B cell (primary cell): ENCODE measurements around the gene RRP12. TPM values are rescaled to one million over a fixed set of nuclear protein-coding genes. Genes with fewer than 3 reads are reported as not detected.

ENCODE experiments used
- ATAC-seq: fragments of 200-7000 bp; cut with Tn5 transposase; one replicate; pipeline ENCODE4 v1.10.0; 2021; ENCODE audit warnings: low read depth, mild to moderate bottlenecking, moderate number of reproducible peaks, moderate library complexity
- CTCF ChIA-PET: fragments of 350-600 bp; sonication (Branson Sonifier 250); formaldehyde crosslinking; loops from one replicate; lab custom pipeline; 2021; ENCODE audit warnings: antibody characterized with exemption, inconsistent platforms; lab: Charles Lee
- POLR2A ChIA-PET: fragments of 350-600 bp; sonication (Branson Sonifier 250); formaldehyde crosslinking; loops from one replicate; lab custom pipeline; 2021; ENCODE audit warnings: antibody characterized with exemption; lab: Charles Lee
- DNase-seq: peaks from one replicate; pipeline ENCODE4 v3.0.0; 2013
- H2AFZ ChIP-seq: 2 replicates; pipeline ENCODE4 v1.6.1; 2012; ENCODE audit warnings: mild to moderate bottlenecking, low read depth, low read length; ENCODE audit not compliant: insufficient read depth, poor library complexity, severe bottlenecking
- H3K27ac ChIP-seq, 2 donors: 1 replicate in 1 of 2; 2 replicates in 1 of 2; pipeline ENCODE4 v1.5.1; 2012 to 2013; ENCODE audit warnings: low read length in 2 of 2, mild to moderate bottlenecking in 2 of 2, moderate library complexity in 1 of 2
- H3K27me3 ChIP-seq, 4 experiments: fragments of 200-600 bp in 1 of 4; sonication (generic) in 1 of 4; replicated peaks in 1 of 4; 1 replicate in 2 of 4; 2 replicates in 2 of 4; pipeline versions ENCODE4 v1.6.1 to v1.7.0; 2013 to 2016; ENCODE audit warnings: low read length in 3 of 4, mild to moderate bottlenecking in 2 of 4, mixed read lengths in 1 of 4, moderate library complexity in 1 of 4; ENCODE audit not compliant: insufficient read depth in 4 of 4, control insufficient read depth in 3 of 4; ENCODE audit errors: control extremely low read depth in 1 of 4
- H3K36me3 ChIP-seq, 2 experiments: replicated peaks in 1 of 2; 1 replicate in 1 of 2; 2 replicates in 1 of 2; pipeline versions ENCODE4 v1.6.1 to v1.7.1; 2013; ENCODE audit warnings: low read length in 1 of 2; ENCODE audit not compliant: insufficient read depth in 2 of 2, control insufficient read depth in 1 of 2; ENCODE audit errors: control extremely low read depth in 1 of 2, extremely low read depth in 1 of 2
- H3K4me1 ChIP-seq, 2 donors: fragments of 200-600 bp in 1 of 2; sonication (generic) in 1 of 2; 1 replicate in 1 of 2; 2 replicates in 1 of 2; pipeline versions ENCODE4 v1.5.1 to v1.6.1; 2013 to 2017; ENCODE audit warnings: low read length in 2 of 2; ENCODE audit not compliant: control insufficient read depth in 2 of 2, insufficient read depth in 2 of 2
- H3K4me2 ChIP-seq: replicated peaks from 2 replicates; pipeline ENCODE3; 2012; ENCODE audit warnings: mild to moderate bottlenecking, low read depth, low read length; ENCODE audit not compliant: poor library complexity, severe bottlenecking
- H3K4me3 ChIP-seq, 5 experiments: fragments of 200-600 bp in 1 of 5; sonication (generic) in 1 of 5; 1 replicate in 3 of 5; 2 replicates in 2 of 5; pipeline versions ENCODE4 v1.5.1 to v1.7.0; 2011 to 2016; ENCODE audit warnings: low read length in 4 of 5, mild to moderate bottlenecking in 4 of 5, low read depth in 2 of 5, control low read depth in 1 of 5, moderate library complexity in 1 of 5; ENCODE audit not compliant: insufficient read depth in 1 of 5; ENCODE audit errors: control extremely low read depth in 1 of 5, extremely low read depth in 1 of 5
- H3K79me2 ChIP-seq: fragments of 200-600 bp; sonication (generic); one replicate; pipeline ENCODE4 v1.6.0; 2016; ENCODE audit warnings: low read length; ENCODE audit not compliant: control insufficient read depth, insufficient read depth
- H3K9ac ChIP-seq: fragments of 200-600 bp; sonication (generic); 2 replicates; pipeline ENCODE4 v1.6.1; 2017; ENCODE audit warnings: mild to moderate bottlenecking, low read length, moderate library complexity
- H3K9me3 ChIP-seq, 3 donors: one replicate each; pipeline versions ENCODE4 v1.6.1 to v1.7.1; 2013; ENCODE audit warnings: low read length in 2 of 3; ENCODE audit not compliant: control insufficient read depth in 2 of 3, insufficient read depth in 1 of 3; ENCODE audit errors: control extremely low read depth in 1 of 3
- H4K20me1 ChIP-seq: 2 replicates; pipeline ENCODE4 v1.6.0; 2012; ENCODE audit warnings: mild to moderate bottlenecking, low read length; ENCODE audit not compliant: insufficient read depth, control insufficient read depth, poor library complexity, severe bottlenecking
- H3K27ac Mint-ChIP-seq: one replicate; pipeline ENCODE4 v1.8.0; 2021; ENCODE audit warnings: mixed read lengths
- H3K27me3 Mint-ChIP-seq: one replicate; pipeline ENCODE4 v1.8.0; 2021; ENCODE audit warnings: mixed read lengths
- H3K4me1 Mint-ChIP-seq: one replicate; pipeline ENCODE4 v1.8.0; 2021; ENCODE audit warnings: mixed read lengths
- H3K4me3 Mint-ChIP-seq: one replicate; pipeline ENCODE4 v1.8.0; 2021; ENCODE audit warnings: mixed read lengths
- H3K9me3 Mint-ChIP-seq: one replicate; pipeline ENCODE4 v1.8.0; 2022; ENCODE audit warnings: mixed read lengths; ENCODE audit not compliant: insufficient read depth
- CTCF ChIP-seq: fragments of 200-600 bp; IDR thresholded peaks from one replicate; pipeline ENCODE4 v1.8.0; 2022; ENCODE audit warnings: antibody characterized with exemption, mild to moderate bottlenecking
- EZH2 ChIP-seq: IDR thresholded peaks from 2 replicates; pipeline ENCODE4 v1.6.1; 2012; ENCODE audit warnings: borderline replicate concordance, low read depth, mild to moderate bottlenecking, moderate library complexity, low read length; ENCODE audit not compliant: insufficient read depth, poor library complexity, severe bottlenecking
- WGBS: methylation state at CpG from one replicate; pipeline ENCODE4 v1.1.5; 2013; ENCODE audit warnings: missing lambda C conversion rate; ENCODE audit not compliant: insufficient coverage; 5-methylcytosine and 5-hydroxymethylcytosine counted together
- intact Hi-C: fragments of 100-400 bp; cut with micrococcal nuclease; formaldehyde crosslinking; loops from one replicate; pipeline ENCODE4 v1.10.0; 2022
- polyA plus RNA-seq: library from polyadenylated mRNA; depleted of rRNA; stranded (reverse); fragments of >200 nt; gene quantifications from 2 replicates; pipeline ENCODE4 v1.2.3, GENCODE V29; 2012
- total RNA-seq, 2 donors: library from RNA; stranded (reverse); fragments of 120-200 nt in 1 of 2; gene quantifications; 1 replicate in 1 of 2; 2 replicates in 1 of 2; pipeline versions ENCODE4 v1.2.3 to v1.2.4, GENCODE V29; 2013 to 2022

Gene RRP12
- total and polyA plus RNA-seq, 2 donors (not counting 1 experiment from before 2014, with no cell fraction given): 19.3 to 35.7 TPM

GRCh38 chr10:97334370-97335175, 66.6 kb downstream of the RRP12 start, which contains the start of gene FRAT2:
FRAT2 (minus strand) TSS chr10:97334729; CDS start chr10:97334572, 157 bp downstream.
- Histone ChIP-seq H3K27me3 (no peaks in the 10 kb centered on the region), H2AFZ (peak within 1 kb of the TSS; percentile 87), H3K27ac (peak within 1 kb of the TSS; percentile 93 to 100), H3K9ac (peak within 1 kb of the TSS; percentile 85), H3K4me3 (peak within 1 kb of the TSS; percentile 60 to 86 (median 75)), H4K20me1 (peaks cover 38% of the 10 kb centered on the region), H3K9me3 (no peaks in the 10 kb centered on the region), H3K4me1 (peaks cover 29 to 30% of the 10 kb centered on the region in 2 donors), H3K79me2 (peaks cover 38% of the 10 kb centered on the region), H3K36me3 (peaks cover 3 to 12% of the 10 kb centered on the region in 2 experiments), H3K4me2 (peak within 1 kb of the TSS; percentile 83)
- under 1% methylated on average over 75 of the region's 103 CpGs for WGBS
- DNase-seq (peak; percentile 98), ATAC-seq (peak; percentile 90)
- CTCF ChIA-PET: interaction anchor here (0.7 to 3.8 kb wide), 2 partner anchors 13 to 15 kb away, joined by 3 to 31 read pairs; partner anchors contain the start of gene FRAT1
- intact Hi-C loops: loop anchor here (1.0 to 5.0 kb wide), 3 partner anchors 42 to 113 kb away; partner anchors contain the start of genes ARHGAP19, EXOSC1, RRP12 and ZDHHC16
- Mint-ChIP-seq H3K27ac (peak within 1 kb of the TSS; percentile 98), H3K27me3 (no peaks in the 10 kb centered on the region), H3K4me1 (peaks cover 33% of the 10 kb centered on the region), H3K4me3 (peak within 1 kb of the TSS; percentile 88), H3K9me3 (no peaks in the 10 kb centered on the region)
- TF ChIP-seq EZH2: no peak
- no peak for TF ChIP-seq CTCF
- POLR2A ChIA-PET: interaction anchor here (0.6 to 4.2 kb wide), 4 partner anchors 14 to 96 kb away, joined by 3 to 32 read pairs (median 6); partner anchors contain the start of gene FRAT1
